Activated CD8-positive, alpha-beta memory T cell treated with anti-CD3 and anti-CD28 coated beads, Interleukin-2, amount 50 U/mL, for 48 hours (primary cell): ENCODE data around the gene CAMK2B.
A peak's percentile ranks its signal among the peaks of the same experiment; 100 is the strongest.

ENCODE experiments used
- DNase-seq: peaks from one replicate; pipeline ENCODE4 v3.0.0-alpha.2; 2020

CAMK2B gene

GRCh38 chr7:44307905-44308595 lies 17.3 kb downstream of the CAMK2B start:
- peak; percentile 49 for DNase-seq

- DNase-seq: peak; percentile 54
Observed at GRCh38 chr7:44307301-44307900, 18.0 kb downstream of the CAMK2B start.

- no peak for DNase-seq
Observed at GRCh38 chr7:44306606-44307005, 18.8 kb downstream of the CAMK2B start.

- DNase-seq: peak; percentile 40
Observed at GRCh38 chr7:44305564-44306507, 19.6 kb downstream of the CAMK2B start.

- peak; percentile 25 for DNase-seq
Observed at GRCh38 chr7:44294325-44295069, 30.9 kb downstream of the CAMK2B start.

GRCh38 chr7:44293561-44294324 lies 31.7 kb downstream of the CAMK2B start:
- peak; percentile 37 for DNase-seq

- peak; percentile 34 for DNase-seq
Observed at GRCh38 chr7:44292876-44293560, 32.4 kb downstream of the CAMK2B start.

GRCh38 chr7:44292420-44292817 lies 33.0 kb downstream of the CAMK2B start:
- no peak for DNase-seq

- no peak for DNase-seq
Observed at GRCh38 chr7:44291733-44292419, 33.5 kb downstream of the CAMK2B start.

GRCh38 chr7:44291066-44291732 lies 34.2 kb downstream of the CAMK2B start:
- peak; percentile 35 for DNase-seq

GRCh38 chr7:44290252-44290620 lies 35.2 kb downstream of the CAMK2B start:
- DNase-seq: peak; percentile 10

- DNase-seq: peak; percentile 43
Observed at GRCh38 chr7:44289341-44290251, 35.8 kb downstream of the CAMK2B start.

- peak; percentile 7 for DNase-seq
Observed at GRCh38 chr7:44288811-44289340, 36.5 kb downstream of the CAMK2B start.

- no peak for DNase-seq
Observed at GRCh38 chr7:44288381-44288685, 37.1 kb downstream of the CAMK2B start.

GRCh38 chr7:44287488-44288380 lies 37.7 kb downstream of the CAMK2B start:
- peak; percentile 30 for DNase-seq

GRCh38 chr7:44286618-44287487 lies 38.5 kb downstream of the CAMK2B start:
- peak; percentile 38 for DNase-seq

GRCh38 chr7:44286182-44286617 lies 39.2 kb downstream of the CAMK2B start:
- peak; percentile 23 for DNase-seq
